Globus pallidus (tissue), 1 donor: ENCODE results near the gene GSG1L2.
A peak's percentile ranks its signal among the peaks of the same experiment; 100 is the strongest.
"Not testable (repeated sequence)": the region's sequence is repeated elsewhere in the genome, so short reads cannot be mapped to it uniquely, and the experiment has no call there.

Source experiments
- DNase-seq: peaks from one replicate; pipeline ENCODE4 v3.0.0-alpha.2; 2015; ENCODE audit warnings: low spot score

GSG1L2 gene

DNA sequence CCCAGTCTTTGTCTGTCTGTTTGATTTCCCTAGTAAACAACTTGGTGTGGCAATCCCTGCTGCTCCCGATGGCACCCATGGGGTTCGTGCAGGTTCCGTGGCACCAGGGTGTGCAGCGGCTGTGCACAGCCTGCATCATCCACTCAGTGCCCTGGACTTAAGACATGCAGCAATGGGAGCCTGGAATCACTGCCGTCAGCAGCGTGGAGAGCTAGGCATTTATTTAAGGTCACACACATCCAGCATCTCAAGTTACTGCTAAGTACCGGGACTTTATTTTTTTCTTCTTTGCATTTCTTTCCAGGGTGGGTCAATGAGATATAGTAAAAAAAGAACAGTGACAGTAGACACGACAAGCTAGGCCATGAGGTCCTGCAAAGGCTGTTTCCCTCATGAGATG lies 33.3 kb downstream of the GSG1L2 start:
- no peak for DNase-seq

DNA sequence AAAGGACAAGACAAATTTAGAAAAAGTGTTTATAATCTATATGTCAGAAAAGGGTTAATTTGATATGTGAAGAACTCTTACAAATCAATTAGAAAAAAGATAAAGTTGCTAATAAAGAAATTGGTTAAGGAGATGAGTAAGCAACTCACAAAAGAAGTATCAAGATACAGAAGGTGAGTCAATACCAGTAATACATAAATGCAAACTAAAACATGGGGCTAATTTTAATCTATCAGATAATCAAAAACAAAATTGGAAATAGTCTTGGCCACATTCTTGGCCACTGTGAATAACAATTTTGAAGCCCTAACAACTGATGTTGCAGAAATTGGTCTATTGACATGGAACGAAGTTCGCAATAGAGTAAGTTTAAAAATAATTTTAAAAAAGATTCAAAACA lies 37.3 kb downstream of the GSG1L2 start:
- no peak for DNase-seq

DNA sequence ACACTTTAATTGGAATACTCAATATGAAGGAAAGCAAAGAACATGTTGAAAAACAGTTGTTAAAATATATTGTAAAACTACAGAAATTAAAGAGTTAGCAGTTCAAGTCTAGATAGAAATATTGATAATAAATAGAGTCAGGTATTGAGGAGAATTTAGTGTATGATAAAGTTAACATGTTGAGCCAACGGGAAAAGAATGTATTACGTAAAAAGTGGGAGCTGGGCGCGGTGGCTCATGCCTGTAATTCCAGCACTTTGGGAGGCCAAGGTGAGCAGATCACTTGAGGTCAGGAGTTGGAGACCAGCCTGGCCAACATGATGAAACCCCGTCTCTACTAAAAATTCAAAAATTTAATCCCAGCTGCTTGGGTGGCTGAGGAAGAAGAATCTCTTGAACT lies 38.4 kb downstream of the GSG1L2 start:
- not testable (repeated sequence) for DNase-seq

DNA sequence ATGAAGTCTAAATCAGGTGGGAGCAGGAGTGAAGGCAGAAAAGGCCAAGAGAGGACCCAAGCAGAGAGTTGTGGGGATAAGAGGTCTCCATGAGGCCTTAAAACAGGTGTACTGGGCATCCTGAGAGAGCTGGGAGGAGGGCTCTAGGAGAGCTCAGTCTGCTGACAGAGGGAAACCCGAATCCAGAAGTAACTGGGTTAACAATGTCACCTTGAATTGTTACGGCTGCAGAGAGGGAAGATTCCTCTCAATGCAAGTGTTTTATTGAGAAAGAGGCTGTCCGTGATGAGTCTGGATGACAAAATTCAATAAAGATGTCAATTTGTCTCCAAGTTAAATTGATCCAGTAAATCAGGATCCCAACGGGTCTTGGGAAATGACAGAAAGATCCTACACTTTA lies 38.8 kb downstream of the GSG1L2 start:
- no peak for DNase-seq

DNA sequence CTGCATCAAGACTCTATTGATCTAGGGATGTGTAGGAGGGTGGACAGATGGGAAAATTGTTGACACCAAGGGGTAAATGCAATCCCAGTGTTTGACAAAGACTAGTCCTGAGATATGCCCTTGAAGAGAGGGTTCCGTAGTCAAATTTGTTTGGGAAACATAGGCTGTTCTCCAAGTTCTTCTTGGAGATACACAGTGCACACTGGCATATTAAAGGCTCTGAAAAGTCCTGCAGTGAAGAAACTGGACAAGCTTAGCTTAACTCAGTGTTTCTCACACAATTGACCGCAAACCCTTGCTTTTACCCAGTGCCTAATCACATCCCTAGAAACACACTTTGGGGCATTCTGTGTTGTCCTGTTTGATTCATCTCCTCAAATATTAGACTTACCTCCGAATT lies 41.3 kb downstream of the GSG1L2 start:
- DNase-seq: no peak

DNA sequence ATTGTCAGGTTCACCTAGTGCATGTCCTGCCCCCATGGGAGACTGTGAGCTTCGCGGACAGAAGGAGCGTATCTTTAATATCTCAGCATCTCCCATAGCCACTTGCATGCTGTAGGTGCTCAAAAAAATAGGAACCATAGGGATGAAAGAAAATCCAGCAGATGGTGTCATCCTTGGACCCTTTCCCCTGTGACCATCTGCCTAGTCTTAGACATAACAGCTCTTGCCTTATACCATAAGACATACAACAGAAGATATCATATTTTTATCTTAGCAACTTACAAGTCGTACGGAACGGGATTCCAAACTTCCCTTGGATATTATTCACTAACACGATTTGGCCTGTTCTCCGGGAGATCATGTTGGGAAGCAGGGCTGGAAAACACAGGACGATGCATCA lies 45.0 kb downstream of the GSG1L2 start:
- DNase-seq: no peak

DNA sequence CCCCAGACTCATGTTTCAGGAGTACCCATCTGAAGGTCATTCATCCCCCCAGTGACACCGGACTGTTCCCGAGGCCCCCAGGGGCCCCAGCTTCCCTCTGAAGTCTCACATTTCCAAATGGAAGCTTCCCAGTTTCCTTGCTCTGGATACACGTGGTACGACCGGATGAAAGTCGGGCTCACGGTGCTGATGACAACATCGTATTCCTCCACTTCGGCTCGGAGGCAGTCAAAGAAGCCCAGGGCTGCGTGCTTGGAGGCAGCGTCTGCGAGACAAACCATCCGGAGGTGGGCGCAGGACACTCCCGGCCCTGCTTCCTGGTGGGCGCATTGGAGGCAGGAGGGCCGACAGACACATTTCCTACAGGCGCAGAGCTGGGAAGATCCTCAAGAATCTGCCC lies 49.2 kb downstream of the GSG1L2 start:
- no peak for DNase-seq

DNA sequence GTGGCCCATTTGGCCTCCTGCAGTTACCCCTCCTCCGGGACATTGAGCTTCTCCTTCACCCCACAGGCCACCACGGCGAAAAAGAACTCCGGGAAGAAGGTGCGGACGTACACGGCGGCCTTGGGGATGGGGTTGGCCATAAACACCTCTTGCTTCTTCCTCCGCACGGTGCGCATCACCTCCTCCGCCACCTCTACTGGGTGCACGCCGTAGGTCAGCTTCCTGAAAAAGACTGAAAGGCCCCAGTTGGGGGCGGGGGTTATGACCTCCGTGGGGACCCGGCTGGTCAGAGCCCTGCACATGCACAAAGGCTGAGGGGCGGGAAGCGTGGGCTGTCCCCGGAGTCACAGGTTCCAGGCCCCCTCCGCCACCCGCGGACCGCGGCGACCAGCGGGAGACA lies 50.4 kb downstream of the GSG1L2 start:
- no peak for DNase-seq

DNA sequence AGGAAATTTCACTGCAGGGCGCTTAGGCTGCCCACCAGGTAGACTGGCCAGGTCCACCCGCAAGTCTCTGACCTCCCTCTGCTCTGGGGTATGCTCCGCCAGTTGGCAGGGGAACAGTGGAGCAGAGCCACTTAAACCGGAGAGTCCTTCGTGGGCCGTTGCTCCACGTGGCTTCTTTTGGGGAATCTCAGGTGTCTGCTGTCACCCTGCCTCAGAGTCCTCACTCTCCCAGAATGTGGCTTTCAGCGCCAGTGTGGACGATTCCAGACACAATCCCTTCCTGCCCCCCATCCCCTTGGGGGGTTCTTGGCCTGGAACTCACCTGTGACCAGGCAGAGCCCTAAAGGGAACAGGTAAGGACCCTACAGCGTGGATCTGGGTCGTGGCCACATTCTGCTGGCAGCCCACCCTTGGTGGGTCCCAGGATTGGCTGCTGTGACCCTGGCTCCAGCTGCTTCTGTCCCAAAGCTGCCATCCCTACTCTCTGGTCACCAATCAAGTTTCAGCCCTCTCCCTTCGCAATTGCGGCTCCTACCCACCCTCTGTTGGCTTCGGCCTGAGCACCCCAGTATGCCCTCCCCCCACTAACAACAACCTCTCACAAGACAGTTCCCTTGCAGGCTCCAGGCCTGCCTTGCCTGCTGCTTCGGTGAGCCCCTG lies 52.7 kb downstream of the GSG1L2 start:
- no peak for DNase-seq

DNA sequence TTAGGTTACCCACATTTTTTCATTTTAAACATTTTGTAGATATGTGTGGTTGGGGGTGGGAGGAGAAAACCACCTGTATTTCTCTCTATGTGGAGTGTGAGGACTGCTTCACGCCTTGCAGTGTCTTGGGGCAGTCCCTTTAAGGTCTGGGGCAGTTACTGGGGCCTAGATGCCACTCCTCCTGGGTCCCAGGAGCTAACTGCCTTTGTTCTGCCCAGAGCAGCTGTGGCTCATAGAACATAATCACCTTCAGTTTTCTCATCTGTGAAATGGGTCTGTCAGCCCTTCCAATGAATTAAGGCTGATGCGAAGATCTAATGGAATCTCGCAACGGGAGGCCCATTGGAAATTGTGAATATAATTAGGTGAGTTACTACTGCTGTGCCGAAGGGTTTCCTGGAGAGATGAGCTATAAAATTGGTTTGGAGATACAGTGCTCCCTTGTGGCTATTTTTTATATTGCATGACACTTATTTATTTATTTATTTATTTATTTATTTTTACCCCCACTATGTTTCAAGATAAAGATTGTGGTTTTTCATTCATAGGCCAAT lies 53.4 kb downstream of the GSG1L2 start:
- peak; percentile 18 for DNase-seq

DNA sequence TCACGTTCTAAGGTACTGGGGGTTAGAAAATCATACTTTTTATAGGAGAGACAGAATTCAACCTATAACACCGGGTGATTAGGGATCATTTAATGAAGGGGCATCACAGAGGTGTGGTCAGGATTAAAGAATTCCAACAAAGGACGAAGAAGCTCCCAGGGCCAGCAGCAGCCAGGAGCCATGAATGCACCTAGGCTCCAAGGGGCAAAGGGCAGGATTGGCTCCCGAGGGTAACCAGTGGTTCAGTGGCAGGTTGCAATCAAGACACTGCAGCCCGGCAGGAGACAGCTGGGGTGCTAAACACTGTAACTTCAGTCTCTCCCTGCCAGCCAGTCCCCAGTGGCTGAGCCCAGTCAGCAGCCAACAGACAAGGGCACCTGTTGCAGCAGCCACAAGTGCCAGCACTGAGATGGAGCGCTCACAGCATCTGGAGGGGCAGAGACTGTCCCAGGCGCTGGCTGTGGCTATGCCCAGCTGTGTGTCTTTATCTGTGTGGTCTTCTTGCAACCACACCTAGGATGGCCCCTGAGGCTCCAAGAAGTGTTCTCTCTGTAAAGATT lies 54.4 kb downstream of the GSG1L2 start:
- no peak for DNase-seq

DNA sequence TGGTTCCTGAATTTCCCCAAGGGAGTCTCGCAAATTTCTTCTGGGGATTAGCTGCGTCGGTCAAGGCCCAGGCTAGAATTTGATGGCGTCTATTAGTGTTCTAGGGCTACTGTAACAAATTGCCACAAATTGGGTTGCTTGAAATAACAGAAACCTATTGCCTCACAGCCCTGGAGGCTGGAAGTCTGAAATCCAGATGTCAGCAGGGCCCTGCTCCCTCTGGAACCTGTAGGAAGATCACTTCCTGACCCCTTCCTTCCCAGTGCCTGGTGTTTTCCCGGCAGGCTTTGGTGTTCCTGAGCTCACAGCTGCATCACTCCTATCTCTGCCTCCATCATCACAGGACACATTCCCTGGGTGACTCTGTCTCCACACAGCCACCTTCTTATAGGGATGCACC lies 54.9 kb downstream of the GSG1L2 start:
- no peak for DNase-seq

DNA sequence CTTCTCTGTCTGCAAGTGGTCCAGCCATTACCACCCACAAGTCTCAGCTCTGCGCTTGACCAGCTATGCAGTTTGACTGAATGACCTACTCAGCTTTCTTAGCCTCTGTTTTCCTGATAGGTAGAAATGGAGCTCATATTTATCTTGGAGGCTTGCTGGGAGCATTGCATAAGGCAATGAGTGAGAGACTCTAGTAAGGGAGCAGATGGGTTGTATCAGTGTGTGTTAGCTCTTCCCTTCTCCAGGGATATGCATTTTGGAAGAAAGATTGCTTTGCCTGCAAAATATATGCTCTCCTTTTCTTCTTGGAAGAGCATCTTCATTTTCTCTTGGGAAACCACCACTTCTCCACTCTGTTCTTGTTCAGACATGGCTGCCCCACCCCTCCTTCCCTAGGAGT lies 56.6 kb downstream of the GSG1L2 start:
- no peak for DNase-seq

DNA sequence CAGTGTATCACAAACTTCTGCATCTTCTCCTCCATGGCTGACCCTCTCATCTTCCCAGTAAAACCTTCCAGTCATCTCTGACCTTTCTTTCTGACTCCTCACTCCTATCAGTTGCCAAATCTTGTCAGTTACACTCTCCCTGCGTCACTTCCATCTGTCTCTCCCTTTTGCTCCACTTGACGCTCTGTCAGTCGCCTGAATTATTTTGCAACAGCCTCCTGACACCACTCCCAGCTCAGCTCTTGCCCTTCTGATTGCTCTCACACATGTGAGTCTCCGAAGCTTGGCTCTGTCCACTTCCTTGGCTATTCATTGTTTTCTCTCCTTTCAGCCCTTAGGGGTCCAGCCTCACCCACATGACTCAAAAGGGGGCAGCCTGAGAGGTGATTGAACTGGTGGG lies 58.2 kb downstream of the GSG1L2 start:
- DNase-seq: no peak

DNA sequence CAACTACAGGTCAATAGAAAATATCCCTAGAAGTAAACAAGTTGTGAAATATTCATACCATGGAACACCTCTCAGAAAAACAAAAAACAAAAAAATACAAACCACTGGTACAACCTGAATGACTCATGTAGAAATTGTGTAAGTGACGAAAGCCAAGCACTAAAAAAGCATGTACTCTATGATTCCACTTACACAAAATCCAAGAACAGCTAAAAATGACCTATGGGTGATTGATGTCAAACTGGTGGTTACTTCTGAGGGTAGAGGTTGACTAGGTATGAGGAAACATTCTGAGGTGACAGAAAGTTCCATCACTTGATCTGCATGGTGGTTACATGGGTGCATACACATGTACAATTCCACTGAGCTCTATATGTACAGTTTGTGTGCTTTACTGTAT lies 61.6 kb downstream of the GSG1L2 start:
- DNase-seq: no peak

DNA sequence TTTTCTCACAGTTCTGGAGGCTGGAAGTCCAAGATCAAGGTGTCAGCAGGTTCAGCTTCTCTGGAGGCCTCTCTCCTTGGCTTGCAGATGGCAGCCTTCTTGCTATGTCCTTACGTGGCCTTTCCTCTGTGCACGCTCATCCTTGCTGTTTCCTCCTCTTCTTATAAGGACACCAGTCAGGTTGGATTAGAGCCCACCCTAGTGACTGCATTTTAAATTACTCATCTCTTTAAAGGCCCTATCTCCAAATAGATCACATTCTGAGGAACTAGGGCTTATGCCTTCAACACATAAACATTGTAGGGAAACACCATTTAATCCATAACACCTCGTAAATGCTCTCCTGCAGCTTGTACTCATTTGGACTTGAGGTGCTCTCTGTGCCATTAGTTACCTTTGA lies 66.8 kb downstream of the GSG1L2 start:
- DNase-seq: no peak
